A172 (cell line): ENCODE results near the gene GATAD2B. TPM values are rescaled to one million over a fixed set of nuclear protein-coding genes. Genes with fewer than 3 reads are reported as not detected.
"Not testable (repeated sequence)": the region's sequence is repeated elsewhere in the genome, so short reads cannot be mapped to it uniquely, and the experiment has no call there.

Source experiments
- DNase-seq: peaks from one replicate; pipeline ENCODE4 v3.0.0-alpha.2; 2015; ENCODE audit warnings: low spot score
- total RNA-seq: library from RNA; depleted of rRNA; stranded (reverse); fragments of >200 nt; shearing (Covaris generic); gene quantifications from 2 replicates; pipeline ENCODE4 v1.2.3, GENCODE V29; 2014

The GATAD2B gene
- total RNA-seq, 1 experiment from 2014 or later = 6.5 TPM

DNA sequence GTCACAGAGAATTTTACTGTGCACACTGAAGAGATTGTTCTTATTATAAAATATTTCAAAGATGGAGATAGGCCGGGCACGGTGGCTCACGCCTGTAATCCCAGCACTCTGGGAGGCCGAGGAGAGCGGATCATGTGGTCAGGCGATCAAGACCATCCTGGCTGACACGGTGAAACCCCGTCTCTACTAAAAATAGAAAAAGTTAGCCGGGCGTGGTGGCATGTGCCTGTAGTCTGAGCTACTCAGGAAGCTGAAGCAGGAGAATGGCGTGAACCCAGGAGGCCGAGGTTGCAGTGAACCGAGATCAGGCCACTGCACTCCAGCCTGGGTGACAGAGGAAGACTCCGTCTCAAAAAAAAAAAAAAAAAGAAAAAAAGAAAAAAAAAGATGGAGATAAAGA, 82.0 kb downstream of the GATAD2B start:
- not testable (repeated sequence) for DNase-seq

DNA sequence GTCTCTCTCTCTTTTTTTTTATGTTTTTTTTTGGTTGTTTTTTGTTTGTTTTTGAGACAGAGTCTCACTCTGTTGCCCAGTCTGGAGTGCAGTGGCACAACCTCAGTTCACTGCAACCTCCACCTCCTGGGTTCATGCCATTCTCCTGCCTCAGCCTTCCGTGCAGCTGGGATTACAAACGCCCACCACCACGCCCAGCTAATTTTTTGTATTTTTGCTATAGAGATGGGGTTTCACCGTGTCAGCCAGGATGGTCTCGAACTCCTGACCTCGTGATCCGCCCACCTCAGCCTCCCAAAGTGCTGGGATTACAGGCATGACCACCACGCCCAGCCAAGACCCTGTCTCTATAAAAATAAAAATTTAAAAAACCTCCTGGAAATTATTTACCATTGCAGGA, 88.8 kb downstream of the GATAD2B start:
- DNase-seq = not testable (repeated sequence)

- no peak for DNase-seq
Observed at GRCh38 chr1:153833171-153833570, 89.6 kb downstream of the GATAD2B start.

- DNase-seq = no peak
Observed at GRCh38 chr1:153832293-153832692, 90.5 kb downstream of the GATAD2B start.

- no peak for DNase-seq
Observed at GRCh38 chr1:153831026-153831425, 91.7 kb downstream of the GATAD2B start.

DNA sequence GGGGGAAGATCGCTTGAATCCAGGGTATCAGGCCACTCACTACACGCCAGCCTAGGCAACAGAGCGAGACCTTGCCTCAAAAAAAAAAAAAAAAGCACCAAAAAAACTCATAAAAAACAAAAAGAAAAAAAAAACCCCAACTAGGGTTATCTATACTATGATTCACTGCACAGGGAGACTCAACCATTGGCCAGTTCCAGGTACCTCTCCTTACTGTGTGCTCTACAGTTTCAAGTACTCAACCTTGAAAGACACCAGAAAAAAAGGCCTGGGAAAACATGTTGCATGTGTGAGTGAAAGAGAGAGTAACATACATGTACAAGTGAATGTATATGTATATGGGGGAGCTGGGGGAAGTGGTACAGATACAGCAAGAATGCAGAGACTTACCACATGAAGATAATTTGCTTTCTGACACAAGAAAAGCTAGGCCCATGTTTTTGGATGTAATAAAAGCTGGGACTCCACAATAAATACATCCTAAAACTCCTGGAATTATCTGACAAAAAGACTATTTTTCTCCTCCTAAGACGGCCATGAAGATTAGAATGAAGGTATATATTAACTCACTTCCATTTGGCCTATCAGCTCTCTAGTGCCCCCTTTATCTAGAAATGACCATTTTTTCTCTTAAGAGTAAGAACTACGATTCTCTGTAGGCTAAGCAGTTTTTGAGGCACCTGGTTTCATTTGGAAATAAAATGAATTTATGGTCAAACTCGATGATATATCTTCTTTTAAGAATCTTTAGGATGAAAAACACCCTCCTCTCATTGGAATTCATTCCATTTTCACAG, 95.4 kb downstream of the GATAD2B start:
- no peak for DNase-seq

DNA sequence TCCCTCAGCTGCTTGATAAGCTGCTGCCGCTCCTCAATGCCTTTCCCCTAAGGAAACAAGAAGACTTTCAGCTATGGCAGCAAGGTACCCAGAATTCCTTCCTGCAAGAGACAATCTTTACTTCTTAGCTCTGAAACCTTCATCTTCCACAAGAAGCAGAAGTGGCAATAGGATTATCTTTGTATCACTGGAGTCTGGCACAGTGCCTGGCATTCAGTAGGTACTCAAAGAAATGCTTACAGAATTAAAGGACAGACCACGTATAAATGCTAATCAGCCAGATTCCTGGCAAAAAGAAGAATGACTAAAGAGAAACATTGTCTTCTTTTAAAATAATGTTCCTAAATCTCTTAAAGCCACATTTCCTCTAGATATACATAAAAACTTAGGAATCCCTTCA, 103.9 kb downstream of the GATAD2B start:
- no peak for DNase-seq

GRCh38 chr1:153816283-153816889, 106.4 kb downstream of the GATAD2B start:
- DNase-seq = no peak

- no peak for DNase-seq
Observed at GRCh38 chr1:153805886-153806719, 116.7 kb downstream of the GATAD2B start.

DNA sequence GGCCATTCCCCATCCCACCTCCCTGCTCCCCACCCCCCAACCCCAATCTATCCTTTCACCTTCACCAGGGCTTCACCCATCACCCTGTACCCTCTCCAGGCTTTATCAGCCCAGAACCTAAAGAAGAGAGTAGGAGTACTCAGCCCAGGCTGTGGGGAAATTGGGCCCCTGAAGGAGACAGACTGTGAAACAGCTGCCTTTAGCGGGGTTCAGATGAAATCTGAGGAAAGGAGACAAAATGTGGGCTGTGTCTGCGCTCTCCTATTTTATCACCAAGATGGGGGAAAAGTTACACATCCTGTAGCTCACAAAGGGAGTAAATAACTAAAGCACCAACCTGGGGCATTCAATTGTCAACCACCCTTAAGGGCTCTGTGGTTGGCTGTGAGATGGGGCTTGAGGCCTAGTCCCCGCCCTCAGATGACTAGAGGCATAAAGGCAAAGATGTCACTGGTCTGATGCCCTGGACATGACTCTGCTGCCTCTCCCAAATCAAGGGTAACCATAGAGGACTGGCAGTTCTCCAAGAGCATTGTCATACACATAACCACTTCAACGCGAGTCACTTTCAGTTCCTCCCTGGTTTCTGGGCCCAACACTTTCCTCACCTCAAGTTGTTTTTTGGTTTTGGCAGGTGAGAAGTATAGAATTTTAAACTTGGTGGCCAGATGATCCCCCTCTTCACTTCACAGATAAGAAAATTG, 117.6 kb downstream of the GATAD2B start:
- DNase-seq = peak; percentile 92

DNA sequence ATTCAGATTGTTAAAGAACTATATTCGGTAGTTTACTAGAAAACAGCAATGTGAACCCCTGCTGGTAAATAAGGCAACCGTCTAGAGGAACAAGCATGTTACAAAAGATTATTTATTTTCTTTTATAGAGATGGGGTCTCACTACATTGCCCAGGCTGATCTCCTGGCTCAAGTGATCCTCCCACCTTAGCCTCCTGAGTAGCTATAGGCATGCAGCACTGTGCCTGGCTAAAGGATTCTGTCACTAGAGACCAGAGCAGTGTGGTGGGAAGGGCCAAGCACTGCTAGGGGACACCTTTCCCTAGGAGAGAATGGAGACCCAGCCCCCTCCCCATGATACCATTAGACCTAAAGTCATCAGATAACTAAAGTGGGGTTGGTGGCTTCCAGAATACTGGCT, 118.7 kb downstream of the GATAD2B start:
- DNase-seq = no peak

DNA sequence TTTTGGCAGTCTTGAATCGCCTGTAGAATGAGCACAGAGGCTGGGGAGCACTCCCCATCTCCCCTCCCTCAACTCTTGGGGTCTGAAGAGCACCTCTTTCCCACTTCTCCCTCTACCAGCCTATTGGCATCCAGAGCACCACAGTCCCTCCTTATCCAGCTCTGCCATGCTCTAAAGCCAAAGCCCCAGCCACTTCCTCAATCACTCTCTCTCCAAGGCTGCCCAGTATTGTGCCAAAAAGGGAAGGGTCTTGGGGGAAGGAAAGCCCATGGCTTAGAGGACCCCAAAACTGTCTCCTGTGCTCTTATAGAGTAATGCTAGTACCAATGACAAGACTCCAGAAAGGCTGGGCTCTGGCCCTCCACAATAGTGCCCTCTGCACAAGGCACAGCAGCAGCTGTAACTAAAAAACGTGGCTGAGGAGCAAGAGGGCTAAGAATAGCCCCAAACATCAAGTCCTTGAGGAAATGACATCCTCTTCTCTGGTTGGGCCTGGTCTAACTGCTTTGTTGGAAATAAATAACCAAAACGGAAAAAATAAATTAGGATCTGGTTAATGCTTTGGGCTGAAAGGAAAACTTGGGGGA, 119.2 kb downstream of the GATAD2B start:
- DNase-seq = no peak

DNA sequence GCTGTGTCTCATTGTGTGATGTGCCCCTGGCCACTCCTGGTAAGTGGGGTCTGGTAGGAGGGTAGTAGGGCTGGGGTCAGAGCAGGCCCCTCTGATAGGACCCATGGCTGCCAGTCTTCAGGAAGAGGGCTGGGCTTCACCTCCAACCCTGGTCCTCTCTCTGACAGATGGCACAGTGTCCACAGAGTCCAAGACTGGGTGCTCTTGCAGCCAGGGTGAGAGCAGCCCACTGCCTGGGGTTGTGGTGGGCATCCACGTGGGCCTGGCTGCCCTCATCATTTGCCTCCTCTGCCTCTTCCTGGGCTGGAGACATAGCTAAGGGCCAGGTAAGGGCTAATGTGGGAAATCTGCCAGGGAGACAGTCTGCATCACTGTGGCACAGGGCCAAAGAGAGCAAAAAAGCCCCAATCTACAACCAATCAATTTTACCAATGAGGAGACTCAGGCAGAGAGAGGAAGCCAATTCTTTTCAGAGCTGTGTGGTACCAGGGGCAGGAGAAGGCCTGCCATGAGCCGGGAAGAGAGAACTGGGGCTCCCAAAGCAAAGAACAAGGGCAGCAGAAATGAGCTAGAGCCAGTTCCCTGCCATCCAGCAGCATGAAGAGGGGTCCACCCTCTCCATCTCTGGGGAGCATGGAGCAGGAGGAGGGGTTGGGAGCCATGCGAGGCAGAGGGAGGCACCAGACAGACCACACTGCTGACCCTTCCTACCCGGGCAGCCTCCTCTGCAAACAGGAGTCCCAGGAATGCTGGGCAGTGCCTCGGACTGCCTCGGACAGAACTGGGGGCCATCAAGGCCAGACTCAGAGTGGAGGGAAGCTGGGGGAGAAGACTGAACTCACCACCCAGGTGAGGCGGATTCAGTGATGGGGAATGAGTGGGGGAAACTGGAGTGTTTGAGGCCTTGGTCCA, 120.7 kb downstream of the GATAD2B start:
- DNase-seq = no peak

DNA sequence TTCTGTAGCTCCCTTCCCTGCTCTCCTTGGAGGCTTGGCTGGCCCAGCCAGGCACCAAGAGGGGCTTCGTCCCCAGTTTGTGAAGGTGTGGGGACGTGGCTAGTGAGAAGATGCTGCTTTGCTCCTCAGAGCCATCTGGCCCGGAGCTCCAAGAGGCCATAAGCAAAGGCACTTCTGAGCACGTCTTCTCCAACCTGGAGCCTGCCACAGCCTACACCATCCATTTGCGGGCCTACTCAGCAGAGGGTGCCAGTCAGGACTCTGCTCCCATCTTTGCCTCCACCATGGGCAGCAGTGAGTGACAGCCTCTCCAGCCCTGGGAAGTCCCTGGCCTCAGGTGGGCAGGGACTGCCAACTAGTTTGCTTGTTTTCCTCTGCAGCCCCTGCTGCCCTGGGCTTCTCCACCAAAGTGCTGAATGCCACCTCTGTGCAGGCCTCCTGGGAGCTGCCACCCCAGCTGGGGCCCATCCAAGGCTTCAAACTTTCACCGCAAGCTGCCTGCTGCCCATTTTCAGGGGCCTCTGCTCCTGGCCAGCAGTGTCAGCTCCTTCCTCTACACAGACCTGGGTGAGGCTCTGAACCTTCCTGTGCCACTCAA, 121.6 kb downstream of the GATAD2B start:
- no peak for DNase-seq

GRCh38 chr1:153800516-153800915, 122.3 kb downstream of the GATAD2B start:
- DNase-seq = no peak

DNA sequence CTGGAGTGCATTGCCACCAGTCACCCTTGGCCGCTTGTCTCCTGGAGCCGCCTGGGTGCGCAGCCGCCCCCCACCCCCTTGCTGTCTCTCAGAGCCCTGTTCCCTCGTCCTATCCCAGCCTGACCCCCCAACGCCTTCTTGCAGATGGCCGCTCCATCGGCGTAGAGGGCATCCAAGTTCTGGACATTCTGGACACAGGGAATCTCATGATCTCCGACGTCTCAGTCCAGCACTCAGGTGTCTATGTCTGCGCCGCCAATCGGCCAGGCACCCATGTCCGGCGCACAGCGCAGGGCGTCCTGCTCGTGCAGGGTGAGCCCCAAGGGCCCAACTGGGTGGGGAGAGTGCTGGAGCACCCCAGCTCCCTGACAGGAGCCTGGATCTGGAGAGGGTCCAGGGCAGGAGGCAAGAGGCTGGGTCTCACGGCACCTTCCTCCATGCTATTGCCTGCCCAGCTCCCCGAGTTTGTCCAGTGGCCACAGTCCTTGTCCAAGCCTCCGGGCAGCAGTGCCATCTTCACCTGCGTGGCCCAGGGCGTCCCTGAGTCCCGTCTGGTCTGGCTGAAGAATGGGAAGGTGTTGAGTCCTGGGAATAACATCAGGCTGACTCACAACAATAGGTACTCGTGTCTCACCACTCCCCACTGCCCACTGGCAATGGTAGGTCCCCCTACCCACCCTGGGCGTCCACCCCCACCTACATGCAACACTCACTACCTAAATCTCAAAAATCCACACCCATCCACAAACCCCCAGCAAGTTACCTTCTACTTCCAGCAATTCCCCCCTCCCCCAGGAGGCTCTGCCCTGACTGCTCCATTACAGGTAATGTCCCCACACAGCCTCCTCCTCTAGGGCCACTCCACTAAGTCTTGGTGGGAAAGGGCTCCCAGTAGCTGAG, 123.0 kb downstream of the GATAD2B start:
- DNase-seq = no peak

DNA sequence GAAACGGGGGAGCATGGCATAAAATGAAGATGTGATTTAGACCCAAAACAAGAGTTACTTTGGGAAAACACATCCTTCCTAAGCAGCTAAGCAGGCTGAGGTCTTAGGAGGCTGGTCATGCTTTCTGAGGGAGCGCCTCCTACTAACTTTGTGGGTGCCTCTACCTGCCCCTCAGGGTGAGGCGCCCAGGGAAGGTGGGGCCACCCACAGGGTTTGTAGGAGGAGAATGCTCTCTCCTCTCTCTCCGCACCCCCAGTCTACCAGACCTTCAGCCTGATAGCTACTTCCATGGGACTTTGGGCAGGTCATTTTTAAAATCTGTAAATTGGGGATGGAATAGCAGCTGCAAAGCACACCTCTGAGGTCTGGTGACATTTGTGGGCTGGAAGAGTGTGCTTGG, 123.8 kb downstream of the GATAD2B start:
- no peak for DNase-seq

GRCh38 chr1:153798468-153798780, 124.3 kb downstream of the GATAD2B start:
- no peak for DNase-seq
